ENCODE results near the gene NEMP1. TPM values are rescaled to one million over a fixed set of nuclear protein-coding genes. Genes with fewer than 3 reads are reported as not detected.
"Not testable (repeated sequence)": the region's sequence is repeated elsewhere in the genome, so short reads cannot be mapped to it uniquely, and the experiment has no call there.

Gene NEMP1
- total RNA-seq, 2 experiments from 2014 or later, result 60.5 to 66.1 TPM

- Mint-ChIP-seq H3K9me3 (ENCODE audit: low read depth) (no peaks in the 10 kb centered on the region), H3K4me1 (no peaks in the 10 kb centered on the region), H3K4me3 (no peak overlapping the region), H3K27me3 (peaks cover 9% of the 10 kb centered on the region), H3K36me3 (no peaks in the 10 kb centered on the region), H3K27ac (no peak overlapping the region)
- DNase-seq (no peak), ATAC-seq (no peak)
- CTCF ChIA-PET, result interaction anchor here (1.0 to 2.6 kb wide), 4 partner anchors 8 to 38 kb away, joined by 4 to 9 read pairs (median 6); no protein-coding TSS in a partner anchor
These were observed 38.4 kb downstream of the NEMP1 start for GRCh38 chr12:57040211-57040610.

GRCh38 chr12:57039016-57039798 is 39.4 kb downstream of the NEMP1 start:
- no peaks in the 10 kb centered on the region for H3K36me3 Mint-ChIP-seq
- CTCF ChIA-PET, result interaction anchor here (2.6 kb wide), 1 partner anchor 37 kb away, joined by 9 read pairs; no protein-coding TSS in a partner anchor

GRCh38 chr12:57037264-57037663 is 41.3 kb downstream of the NEMP1 start:
- CTCF ChIA-PET, result interaction anchor here (1.7 to 2.4 kb wide), 3 partner anchors 23 to 75 kb away, joined by 4 to 10 read pairs (median 4); no protein-coding TSS in a partner anchor
- Mint-ChIP-seq H3K9me3 (ENCODE audit: low read depth) (no peaks in the 10 kb centered on the region), H3K4me3 (no peak overlapping the region), H3K4me1 (no peaks in the 10 kb centered on the region), H3K27me3 (peaks cover 3% of the 10 kb centered on the region), H3K27ac (no peak overlapping the region), H3K36me3 (no peaks in the 10 kb centered on the region)
- ATAC-seq (no peak), DNase-seq (no peak)

More at GRCh38 chr12:57039016-57039798, 39.4 kb downstream of the NEMP1 start:
- Mint-ChIP-seq H3K4me1 (no peaks in the 10 kb centered on the region), H3K27me3 (peaks cover 3% of the 10 kb centered on the region), H3K9me3 (ENCODE audit: low read depth) (no peaks in the 10 kb centered on the region), H3K27ac (no peak overlapping the region), H3K4me3 (no peak overlapping the region)
- no peak for DNase-seq
- no peak for ATAC-seq

GRCh38 chr12:57033431-57033830 is 45.2 kb downstream of the NEMP1 start:
- Mint-ChIP-seq H3K27me3 (no peaks in the 10 kb centered on the region), H3K9me3 (ENCODE audit: low read depth) (no peaks in the 10 kb centered on the region), H3K27ac (no peak overlapping the region), H3K4me3 (no peak overlapping the region), H3K36me3 (no peaks in the 10 kb centered on the region), H3K4me1 (peaks cover 16% of the 10 kb centered on the region)
- no peak for ATAC-seq
- CTCF ChIA-PET, result interaction anchor here (0.6 to 5.6 kb wide), 8 partner anchors 10 to 205 kb away, joined by 3 to 43 read pairs (median 6); partner anchors contain the start of genes MYO1A and STAT6
- no peak for DNase-seq

GRCh38 chr12:57031789-57032188 is 46.8 kb downstream of the NEMP1 start:
- Mint-ChIP-seq H3K4me3 (no peak overlapping the region), H3K4me1 (peaks cover 25% of the 10 kb centered on the region), H3K27ac (no peak overlapping the region), H3K36me3 (no peaks in the 10 kb centered on the region), H3K9me3 (ENCODE audit: low read depth) (no peaks in the 10 kb centered on the region), H3K27me3 (no peaks in the 10 kb centered on the region)
- no peak for ATAC-seq
- DNase-seq, result no peak
- CTCF ChIA-PET, result interaction anchor here (0.8 to 5.6 kb wide), 13 partner anchors 9 to 275 kb away, joined by 3 to 43 read pairs (median 6); partner anchors contain the start of genes MYO1A and STAT6

GRCh38 chr12:57031138-57031725 is 47.4 kb downstream of the NEMP1 start:
- Mint-ChIP-seq H3K27me3 (no peaks in the 10 kb centered on the region), H3K36me3 (no peaks in the 10 kb centered on the region), H3K4me3 (no peak overlapping the region), H3K4me1 (peaks cover 25% of the 10 kb centered on the region), H3K27ac (peak overlapping the region; percentile 51), H3K9me3 (ENCODE audit: low read depth) (no peaks in the 10 kb centered on the region)
- CTCF ChIA-PET, result interaction anchor here (0.7 to 5.6 kb wide), 14 partner anchors 8 to 274 kb away, joined by 3 to 43 read pairs (median 4); partner anchors contain the start of genes MYO1A, STAT6 and ZBTB39
- DNase-seq, result no peak
- peak; percentile 53 for ATAC-seq

- Mint-ChIP-seq H3K4me3 (no peak overlapping the region), H3K36me3 (no peaks in the 10 kb centered on the region), H3K4me1 (peaks cover 25% of the 10 kb centered on the region), H3K27ac (no peak overlapping the region), H3K9me3 (ENCODE audit: low read depth) (no peaks in the 10 kb centered on the region), H3K27me3 (peaks cover 1% of the 10 kb centered on the region)
- DNase-seq, result no peak
- CTCF ChIA-PET, result interaction anchor here (2.4 to 5.6 kb wide), 3 partner anchors 19 to 82 kb away, joined by 7 to 43 read pairs (median 25); partner anchors contain the start of genes MYO1A and STAT6
- ATAC-seq, result no peak
These were observed 49.1 kb downstream of the NEMP1 start for GRCh38 chr12:57029457-57029856.

- Mint-ChIP-seq H3K27ac (no peak overlapping the region), H3K9me3 (ENCODE audit: low read depth) (no peaks in the 10 kb centered on the region), H3K4me1 (peaks cover 25% of the 10 kb centered on the region), H3K4me3 (no peak overlapping the region), H3K27me3 (peaks cover 4% of the 10 kb centered on the region), H3K36me3 (no peaks in the 10 kb centered on the region)
- ATAC-seq (no peak), DNase-seq (no peak)
- CTCF ChIA-PET, result interaction anchor here (0.7 to 2.4 kb wide), 6 partner anchors 20 to 96 kb away, joined by 3 to 9 read pairs (median 3); partner anchors contain the start of gene STAT6
These were observed 50.8 kb downstream of the NEMP1 start for GRCh38 chr12:57027805-57028153.

GRCh38 chr12:57027011-57027804 is 51.4 kb downstream of the NEMP1 start:
- no peak for DNase-seq
- H3K4me1 Mint-ChIP-seq, result peaks cover 25% of the 10 kb centered on the region
- no peaks in the 10 kb centered on the region for H3K36me3 Mint-ChIP-seq
- no peak for ATAC-seq
- no peak overlapping the region for H3K27ac Mint-ChIP-seq
- CTCF ChIA-PET, result interaction anchor here (0.7 to 2.4 kb wide), 8 partner anchors 9 to 441 kb away, joined by 3 to 9 read pairs (median 3); partner anchors contain the start of gene STAT6
- H3K27me3 Mint-ChIP-seq, result peaks cover 4% of the 10 kb centered on the region
- no peak overlapping the region for H3K4me3 Mint-ChIP-seq
- no peaks in the 10 kb centered on the region for H3K9me3 Mint-ChIP-seq (ENCODE audit: low read depth)

GRCh38 chr12:57025196-57025595 is 53.4 kb downstream of the NEMP1 start:
- Mint-ChIP-seq H3K27me3 (peaks cover 4% of the 10 kb centered on the region), H3K27ac (no peak overlapping the region), H3K4me1 (peaks cover 8% of the 10 kb centered on the region), H3K9me3 (ENCODE audit: low read depth) (no peaks in the 10 kb centered on the region), H3K4me3 (no peak overlapping the region), H3K36me3 (no peaks in the 10 kb centered on the region)
- ATAC-seq (no peak), DNase-seq (no peak)
- CTCF ChIA-PET, result interaction anchor here (1.1 kb wide), 1 partner anchor 14 kb away, joined by 4 read pairs; no protein-coding TSS in a partner anchor

GRCh38 chr12:57022324-57022723 is 56.3 kb downstream of the NEMP1 start:
- H3K27me3 Mint-ChIP-seq; H3K4me3 Mint-ChIP-seq; DNase-seq; H3K27ac Mint-ChIP-seq; ATAC-seq; H3K4me1 Mint-ChIP-seq; H3K9me3 Mint-ChIP-seq (ENCODE audit: low read depth); H3K36me3 Mint-ChIP-seq: not testable (repeated sequence)
- CTCF ChIA-PET, result interaction anchor here (1.3 to 1.4 kb wide), 2 partner anchors 9 to 10 kb away, joined by 3 read pairs; no protein-coding TSS in a partner anchor

GRCh38 chr12:57019983-57020719 is 58.4 kb downstream of the NEMP1 start:
- DNase-seq, result no peak
- H3K27ac Mint-ChIP-seq, result no peak overlapping the region
- no peak overlapping the region for H3K4me3 Mint-ChIP-seq
- H3K27me3 Mint-ChIP-seq, result peaks cover 10% of the 10 kb centered on the region
- no peaks in the 10 kb centered on the region for H3K36me3 Mint-ChIP-seq
- H3K9me3 Mint-ChIP-seq (ENCODE audit: low read depth), result no peaks in the 10 kb centered on the region
- ATAC-seq, result no peak
- CTCF ChIA-PET, result interaction anchor here (1.8 to 5.4 kb wide), 2 partner anchors 9 to 13 kb away, joined by 4 to 20 read pairs; partner anchors contain the start of gene ZBTB39
- H3K4me1 Mint-ChIP-seq, result no peaks in the 10 kb centered on the region

Data from activated CD8-positive, alpha-beta memory T cell treated with anti-CD3 and anti-CD28 coated beads, Interleukin-2, amount 10 ng/mL, durations not matched to agents 7 days and 5 days (primary cell).